Pons (tissue), 1 donor: Measurements from ENCODE around the gene ANKFN1.

Source experiments
- DNase-seq: peaks from one replicate; pipeline ENCODE4 v3.0.0-alpha.2; 2016; ENCODE audit warnings: low spot score

The ANKFN1 gene

GRCh38 chr17:56441308-56441707, 288.0 kb downstream of the ANKFN1 start:
- no peak for DNase-seq

- DNase-seq, result no peak
Observed at GRCh38 chr17:56445692-56446411, 292.6 kb downstream of the ANKFN1 start.

GRCh38 chr17:56447171-56447570, 293.9 kb downstream of the ANKFN1 start:
- no peak for DNase-seq

GRCh38 chr17:56448371-56448770, 295.1 kb downstream of the ANKFN1 start:
- no peak for DNase-seq

GRCh38 chr17:56449176-56449575, 295.9 kb downstream of the ANKFN1 start:
- DNase-seq, result no peak

- DNase-seq, result no peak
Observed at GRCh38 chr17:56451629-56452028, 298.4 kb downstream of the ANKFN1 start.

- DNase-seq, result no peak
Observed at GRCh38 chr17:56452461-56452860, 299.2 kb downstream of the ANKFN1 start.

GRCh38 chr17:56457501-56457900, 304.2 kb downstream of the ANKFN1 start:
- DNase-seq, result no peak

GRCh38 chr17:56465886-56466285, 312.6 kb downstream of the ANKFN1 start:
- DNase-seq, result no peak

GRCh38 chr17:56468840-56469239, 315.6 kb downstream of the ANKFN1 start:
- DNase-seq, result no peak

- DNase-seq, result no peak
Observed at GRCh38 chr17:56471696-56472095, 318.4 kb downstream of the ANKFN1 start.

GRCh38 chr17:56475116-56475515, 321.8 kb downstream of the ANKFN1 start:
- no peak for DNase-seq

- DNase-seq, result peak; percentile 31
Observed at GRCh38 chr17:56478836-56479447, 325.7 kb downstream of the ANKFN1 start.

- no peak for DNase-seq
Observed at GRCh38 chr17:56480501-56480900, 327.2 kb downstream of the ANKFN1 start.

GRCh38 chr17:56481659-56482058, 328.4 kb downstream of the ANKFN1 start:
- no peak for DNase-seq

- DNase-seq, result no peak
Observed at GRCh38 chr17:56482229-56482628, 329.0 kb downstream of the ANKFN1 start.

GRCh38 chr17:56486732-56487131, 333.5 kb downstream of the ANKFN1 start:
- DNase-seq, result no peak

- DNase-seq, result no peak
Observed at GRCh38 chr17:56488800-56489199, 335.5 kb downstream of the ANKFN1 start.

- DNase-seq, result no peak
Observed at GRCh38 chr17:56489980-56490379, 336.7 kb downstream of the ANKFN1 start.

GRCh38 chr17:56495556-56495955, 342.3 kb downstream of the ANKFN1 start:
- no peak for DNase-seq

GRCh38 chr17:56497132-56497531, 343.9 kb downstream of the ANKFN1 start:
- DNase-seq, result no peak

GRCh38 chr17:56499799-56500388, 346.6 kb downstream of the ANKFN1 start:
- peak; percentile 10 for DNase-seq

- no peak for DNase-seq
Observed at GRCh38 chr17:56502120-56502654, 348.9 kb downstream of the ANKFN1 start.
